Aortic smooth muscle cell (primary cell): ENCODE results near the gene PCF11. TPM values are rescaled to one million over a fixed set of nuclear protein-coding genes. Genes with fewer than 3 reads are reported as not detected.

Source experiments
- total RNA-seq: library from RNA; depleted of rRNA; stranded (reverse); fragments of >200 nt; gene quantifications from 2 replicates; pipeline ENCODE4 v1.2.3, GENCODE V29; 2014

PCF11 gene, protein sequence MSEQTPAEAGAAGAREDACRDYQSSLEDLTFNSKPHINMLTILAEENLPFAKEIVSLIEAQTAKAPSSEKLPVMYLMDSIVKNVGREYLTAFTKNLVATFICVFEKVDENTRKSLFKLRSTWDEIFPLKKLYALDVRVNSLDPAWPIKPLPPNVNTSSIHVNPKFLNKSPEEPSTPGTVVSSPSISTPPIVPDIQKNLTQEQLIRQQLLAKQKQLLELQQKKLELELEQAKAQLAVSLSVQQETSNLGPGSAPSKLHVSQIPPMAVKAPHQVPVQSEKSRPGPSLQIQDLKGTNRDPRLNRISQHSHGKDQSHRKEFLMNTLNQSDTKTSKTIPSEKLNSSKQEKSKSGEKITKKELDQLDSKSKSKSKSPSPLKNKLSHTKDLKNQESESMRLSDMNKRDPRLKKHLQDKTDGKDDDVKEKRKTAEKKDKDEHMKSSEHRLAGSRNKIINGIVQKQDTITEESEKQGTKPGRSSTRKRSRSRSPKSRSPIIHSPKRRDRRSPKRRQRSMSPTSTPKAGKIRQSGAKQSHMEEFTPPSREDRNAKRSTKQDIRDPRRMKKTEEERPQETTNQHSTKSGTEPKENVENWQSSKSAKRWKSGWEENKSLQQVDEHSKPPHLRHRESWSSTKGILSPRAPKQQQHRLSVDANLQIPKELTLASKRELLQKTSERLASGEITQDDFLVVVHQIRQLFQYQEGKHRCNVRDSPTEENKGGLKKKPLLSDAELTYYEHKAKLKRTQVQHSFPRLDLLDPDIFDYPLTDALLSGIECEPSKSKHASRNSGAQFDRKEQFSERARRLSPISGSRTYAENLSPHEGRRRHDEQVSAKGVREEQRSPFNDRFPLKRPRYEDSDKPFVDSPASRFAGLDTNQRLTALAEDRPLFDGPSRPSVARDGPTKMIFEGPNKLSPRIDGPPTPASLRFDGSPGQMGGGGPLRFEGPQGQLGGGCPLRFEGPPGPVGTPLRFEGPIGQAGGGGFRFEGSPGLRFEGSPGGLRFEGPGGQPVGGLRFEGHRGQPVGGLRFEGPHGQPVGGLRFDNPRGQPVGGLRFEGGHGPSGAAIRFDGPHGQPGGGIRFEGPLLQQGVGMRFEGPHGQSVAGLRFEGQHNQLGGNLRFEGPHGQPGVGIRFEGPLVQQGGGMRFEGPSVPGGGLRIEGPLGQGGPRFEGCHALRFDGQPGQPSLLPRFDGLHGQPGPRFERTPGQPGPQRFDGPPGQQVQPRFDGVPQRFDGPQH (N-terminal part only)
- total RNA-seq, result 33.4 and 40.0 TPM in 2 replicates

DNA sequence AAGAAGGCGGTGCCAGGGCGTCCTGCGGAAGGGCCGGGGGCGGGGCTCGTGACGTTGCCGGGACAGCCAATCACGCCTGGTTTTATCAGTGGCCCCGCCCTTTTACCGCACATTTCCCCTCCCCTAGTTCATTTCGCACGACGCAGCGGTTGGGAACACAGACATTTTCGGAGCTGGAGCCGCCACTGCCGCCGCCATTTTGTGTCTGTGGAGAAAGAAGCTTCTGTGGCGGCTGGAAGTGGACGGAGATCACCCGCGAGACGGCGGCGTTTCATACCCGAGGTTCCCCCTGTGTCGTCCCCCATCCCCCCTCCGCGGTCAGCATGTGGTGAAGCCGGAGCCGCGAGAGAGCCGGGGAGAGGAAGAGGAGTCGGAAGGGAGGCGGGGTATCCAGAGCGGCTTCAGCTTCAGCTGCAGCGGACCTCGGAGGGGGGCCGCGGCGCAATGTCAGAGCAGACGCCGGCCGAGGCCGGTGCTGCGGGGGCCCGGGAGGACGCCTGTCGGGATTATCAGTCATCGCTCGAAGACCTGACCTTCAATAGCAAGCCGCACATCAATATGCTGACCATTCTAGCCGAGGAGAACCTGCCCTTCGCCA is at the start of gene PCF11:
Gene PCF11, plus strand, starts transcription at position 136 of the 598 bp plus-strand sequence. Its CDS starts 309 bp downstream, at position 445.

DNA sequence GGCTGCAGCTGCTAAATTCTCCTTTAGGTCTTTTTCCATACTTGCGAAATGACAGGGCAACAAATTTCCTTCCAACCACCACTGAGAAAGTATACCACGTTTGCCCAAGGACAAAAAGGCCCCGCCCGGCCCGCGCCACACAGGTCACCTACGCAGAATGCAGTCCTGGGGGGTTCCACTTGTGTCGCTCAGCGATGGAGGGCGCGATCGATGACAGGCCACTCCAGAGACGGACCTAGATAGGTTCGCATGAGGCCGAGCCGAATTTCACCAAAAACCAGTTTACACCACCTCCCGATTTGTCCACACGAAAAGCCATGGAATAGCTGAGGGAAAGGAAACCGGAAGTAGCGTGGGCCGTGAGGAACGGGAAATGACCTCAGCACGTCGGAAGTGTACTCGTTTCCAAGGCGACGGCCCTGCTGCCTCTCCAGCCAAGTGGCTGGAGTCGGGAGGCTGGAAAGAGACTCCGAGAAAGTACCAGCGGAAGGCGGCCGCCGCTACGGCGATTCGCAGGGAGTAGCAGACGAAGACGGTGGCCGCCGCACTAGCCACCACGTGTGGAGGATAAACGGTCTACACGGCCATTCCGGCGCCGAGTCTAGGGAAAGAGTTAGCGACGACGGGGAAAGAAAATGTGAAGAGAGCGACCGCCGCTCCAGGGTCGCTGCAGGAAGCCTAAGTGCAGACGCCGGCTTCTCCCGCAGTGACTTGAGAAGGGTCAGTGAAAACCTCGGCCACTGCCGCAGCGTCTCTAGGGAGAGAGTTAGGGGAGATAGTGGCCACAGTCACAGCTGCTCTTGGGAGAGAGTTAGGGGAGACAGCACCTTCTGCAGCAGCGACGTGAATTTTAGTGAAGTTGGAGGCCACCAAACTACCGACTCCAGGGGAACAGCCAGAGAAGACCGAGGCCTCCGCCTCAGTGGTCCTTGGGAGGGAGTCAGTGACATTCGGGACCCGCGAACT is 36.7 kb downstream of the PCF11 start, which contains the start of gene ANKRD42:
Gene ANKRD42, plus strand, starts transcription at position 398 of the 966 bp plus-strand sequence. CDS start 959 bp downstream, outside the sequence.

Other genes with a start within 250 kb of the PCF11 start
- gene RAB30, start 85.2 kb upstream of the PCF11 start, total RNA-seq, result 18.9 and 25.3 TPM in 2 replicates
- gene ANKRD42, start 36.6 kb downstream of the PCF11 start, total RNA-seq, result 14.1 and 19.7 TPM in 2 replicates
- 63.1 and 69.3 TPM in 2 replicates for gene CCDC90B, start 129.2 kb downstream of the PCF11 start, total RNA-seq